ENCODE data around the gene PTPRM.

PTPRM gene

DNA sequence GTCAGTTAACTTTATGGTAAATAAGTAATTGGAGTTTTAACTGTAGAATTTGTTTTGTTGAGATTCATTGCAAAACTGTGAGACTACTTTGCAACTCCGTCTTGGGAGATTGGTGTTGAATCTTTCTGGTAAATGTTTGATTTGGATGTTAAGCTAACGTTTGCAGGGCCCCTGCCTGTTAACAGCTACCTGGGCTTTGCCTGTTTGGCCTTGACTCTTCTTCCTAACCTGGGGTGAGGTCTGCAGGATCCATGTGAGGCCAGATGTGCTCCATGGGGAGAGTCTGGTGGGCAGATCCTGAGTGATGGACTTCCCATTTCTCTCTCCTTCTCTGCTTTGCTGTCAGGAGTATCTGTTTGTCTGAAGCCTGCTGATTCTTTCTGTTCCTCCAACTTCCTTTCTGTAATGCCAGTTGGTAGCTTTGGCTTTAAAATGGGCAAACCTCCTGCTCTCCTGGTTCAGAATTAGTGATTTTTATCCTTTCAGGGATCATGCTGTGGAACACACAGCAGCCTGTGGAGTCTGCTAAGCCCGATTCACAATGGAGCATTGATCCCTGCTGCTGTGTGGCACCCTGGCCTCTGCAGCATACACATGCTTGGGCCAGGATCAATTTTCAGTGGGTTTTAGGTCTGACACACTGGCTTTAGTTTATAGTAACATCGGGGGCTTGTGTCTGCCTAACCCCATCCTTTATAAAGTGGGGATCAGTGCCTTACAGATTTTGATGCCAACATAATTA is 36.3 kb downstream of the PTPRM start:
- Histone ChIP-seq H3F3A (ENCODE audit: insufficient read depth, low read length) (no peaks in the 10 kb centered on the region), H3K27me3 (replicated peaks; ENCODE audit: insufficient read depth, low read length) (no peaks in the 10 kb centered on the region), H3K9me2 (replicated peaks; ENCODE audit: insufficient read depth, low read length) (no peaks in the 10 kb centered on the region), H2AFZ (ENCODE audit: low read length) (no peak overlapping the region), H4K20me1 (ENCODE audit: insufficient read depth, low read length) (no peaks in the 10 kb centered on the region), H3K9me3 (replicated peaks; ENCODE audit: insufficient read depth, low read length) (no peaks in the 10 kb centered on the region), H3K4me2 (ENCODE audit: low read depth, low read length) (no peak overlapping the region), H3K79me2 (ENCODE audit: low read length) (no peaks in the 10 kb centered on the region), H3K9ac (ENCODE audit: low read length) (no peak overlapping the region), H3K36me3 (replicated peaks; ENCODE audit: insufficient read depth, low read length) (no peaks in the 10 kb centered on the region), H3K27ac (ENCODE audit: low read length) (no peak overlapping the region), H3K4me1 (ENCODE audit: low read length) (peaks cover 26% of the 10 kb centered on the region), H3K4me3 (ENCODE audit: low read length) (no peak overlapping the region)
- TF ChIP-seq, protein P1, sequence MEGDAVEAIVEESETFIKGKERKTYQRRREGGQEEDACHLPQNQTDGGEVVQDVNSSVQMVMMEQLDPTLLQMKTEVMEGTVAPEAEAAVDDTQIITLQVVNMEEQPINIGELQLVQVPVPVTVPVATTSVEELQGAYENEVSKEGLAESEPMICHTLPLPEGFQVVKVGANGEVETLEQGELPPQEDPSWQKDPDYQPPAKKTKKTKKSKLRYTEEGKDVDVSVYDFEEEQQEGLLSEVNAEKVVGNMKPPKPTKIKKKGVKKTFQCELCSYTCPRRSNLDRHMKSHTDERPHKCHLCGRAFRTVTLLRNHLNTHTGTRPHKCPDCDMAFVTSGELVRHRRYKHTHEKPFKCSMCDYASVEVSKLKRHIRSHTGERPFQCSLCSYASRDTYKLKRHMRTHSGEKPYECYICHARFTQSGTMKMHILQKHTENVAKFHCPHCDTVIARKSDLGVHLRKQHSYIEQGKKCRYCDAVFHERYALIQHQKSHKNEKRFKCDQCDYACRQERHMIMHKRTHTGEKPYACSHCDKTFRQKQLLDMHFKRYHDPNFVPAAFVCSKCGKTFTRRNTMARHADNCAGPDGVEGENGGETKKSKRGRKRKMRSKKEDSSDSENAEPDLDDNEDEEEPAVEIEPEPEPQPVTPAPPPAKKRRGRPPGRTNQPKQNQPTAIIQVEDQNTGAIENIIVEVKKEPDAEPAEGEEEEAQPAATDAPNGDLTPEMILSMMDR (IDR thresholded peaks at IDR 0.05; ENCODE audit: low read length) = no peak
- TF ChIP-seq EZH2phosphoT487 (IDR thresholded peaks at IDR 0.05; ENCODE audit: low read length) (no peak), EZH2 (optimal IDR thresholded peaks at IDR 0.05; ENCODE audit: low read depth, low read length) (no peak)
- DNase-seq = no peak

DNA sequence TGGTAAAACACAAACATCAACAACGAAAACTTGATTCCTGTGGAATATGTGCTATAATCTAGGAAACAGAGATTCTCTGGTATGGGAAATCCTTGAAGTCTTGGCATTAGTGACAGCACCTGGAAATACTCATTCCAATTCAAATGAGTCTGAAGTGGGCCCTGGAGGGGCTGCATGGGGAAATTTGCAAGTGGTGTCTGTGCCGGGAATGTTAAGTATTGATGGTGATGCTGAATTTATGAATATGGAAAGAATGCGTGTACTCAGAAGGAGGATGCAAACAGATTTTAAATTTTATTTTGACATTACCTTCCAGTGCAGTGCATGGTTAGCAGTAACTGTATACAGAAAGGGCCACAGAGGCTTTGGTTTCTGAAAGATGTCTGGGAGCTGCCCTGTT is 37.2 kb downstream of the PTPRM start:
- Histone ChIP-seq H4K20me1 (ENCODE audit: insufficient read depth, low read length) (no peaks in the 10 kb centered on the region), H3K36me3 (replicated peaks; ENCODE audit: insufficient read depth, low read length) (no peaks in the 10 kb centered on the region), H3K27ac (ENCODE audit: low read length) (no peak overlapping the region), H3K9ac (ENCODE audit: low read length) (no peak overlapping the region), H3K79me2 (ENCODE audit: low read length) (no peaks in the 10 kb centered on the region), H3K4me1 (ENCODE audit: low read length) (peaks cover 20% of the 10 kb centered on the region), H3K9me3 (replicated peaks; ENCODE audit: insufficient read depth, low read length) (no peaks in the 10 kb centered on the region), H3K9me2 (replicated peaks; ENCODE audit: insufficient read depth, low read length) (no peaks in the 10 kb centered on the region), H3K27me3 (replicated peaks; ENCODE audit: insufficient read depth, low read length) (no peaks in the 10 kb centered on the region), H3K4me3 (ENCODE audit: low read length) (no peak overlapping the region), H2AFZ (ENCODE audit: low read length) (no peak overlapping the region), H3K4me2 (ENCODE audit: low read depth, low read length) (no peak overlapping the region), H3F3A (ENCODE audit: insufficient read depth, low read length) (no peaks in the 10 kb centered on the region)
- no peak for TF ChIP-seq EZH2 (optimal IDR thresholded peaks at IDR 0.05; ENCODE audit: low read depth, low read length)
- no peak for TF ChIP-seq EZH2phosphoT487 (IDR thresholded peaks at IDR 0.05; ENCODE audit: low read length)
- TF ChIP-seq, protein P1 (IDR thresholded peaks at IDR 0.05; ENCODE audit: low read length) = no peak
- no peak for DNase-seq

DNA sequence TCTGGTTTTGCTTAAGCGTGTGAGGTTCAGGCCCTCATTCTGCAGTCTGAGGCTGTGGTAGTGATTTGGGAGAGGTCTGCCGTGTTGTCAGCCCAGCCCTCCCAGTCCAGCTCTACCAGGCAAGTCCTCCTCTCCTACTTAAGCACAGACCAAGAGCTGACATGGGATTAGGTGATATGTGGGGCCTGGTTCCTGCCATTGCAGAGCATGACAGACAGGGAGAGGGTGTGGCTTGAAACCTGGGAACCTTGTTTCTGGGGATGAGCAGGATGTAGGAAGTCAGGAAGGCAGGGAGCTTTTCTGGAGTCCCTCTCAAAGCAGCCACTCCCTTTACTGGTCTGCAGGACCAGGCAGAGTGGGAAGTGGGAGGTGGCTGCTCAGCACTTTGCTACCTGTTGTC is 38.6 kb downstream of the PTPRM start:
- no peak overlapping the region for H3K4me3 ChIP-seq (ENCODE audit: low read length)
- H2AFZ ChIP-seq (ENCODE audit: low read length) = no peak overlapping the region
- H3K9me3 ChIP-seq (replicated peaks; ENCODE audit: insufficient read depth, low read length) = no peaks in the 10 kb centered on the region
- H3F3A ChIP-seq (ENCODE audit: insufficient read depth, low read length) = no peaks in the 10 kb centered on the region
- peaks cover 12% of the 10 kb centered on the region for H3K4me1 ChIP-seq (ENCODE audit: low read length)
- H3K9me2 ChIP-seq (replicated peaks; ENCODE audit: insufficient read depth, low read length) = no peaks in the 10 kb centered on the region
- no peak overlapping the region for H3K4me2 ChIP-seq (ENCODE audit: low read depth, low read length)
- H3K27ac ChIP-seq (ENCODE audit: low read length) = no peak overlapping the region
- H3K27me3 ChIP-seq (replicated peaks; ENCODE audit: insufficient read depth, low read length) = no peaks in the 10 kb centered on the region
- TF ChIP-seq EZH2 (optimal IDR thresholded peaks at IDR 0.05; ENCODE audit: low read depth, low read length) = no peak
- TF ChIP-seq EZH2phosphoT487 (IDR thresholded peaks at IDR 0.05; ENCODE audit: low read length) = no peak
- TF ChIP-seq, protein P1 (IDR thresholded peaks at IDR 0.05; ENCODE audit: low read length) = no peak
- H3K79me2 ChIP-seq (ENCODE audit: low read length) = no peaks in the 10 kb centered on the region
- H3K36me3 ChIP-seq (replicated peaks; ENCODE audit: insufficient read depth, low read length) = no peaks in the 10 kb centered on the region
- no peak overlapping the region for H3K9ac ChIP-seq (ENCODE audit: low read length)
- DNase-seq = no peak
- no peaks in the 10 kb centered on the region for H4K20me1 ChIP-seq (ENCODE audit: insufficient read depth, low read length)
